HG02981 (cell line): Measurements from ENCODE around the gene TXLNA.

Source experiments
- ATAC-seq: cut with Tn5 transposase; IDR thresholded peaks from one replicate; pipeline ENCODE4 v1.9.1; 2021; ENCODE audit warnings: mild to moderate bottlenecking, moderate library complexity; ENCODE audit not compliant: unreplicated experiment

The TXLNA gene

GRCh38 chr1:32208469-32208868 lies 29.0 kb downstream of the TXLNA start:
- ATAC-seq: no peak

GRCh38 chr1:32208891-32209328 lies 29.4 kb downstream of the TXLNA start, which contains the start of gene DCDC2B:
Gene DCDC2B (plus strand): TSS chr1:32209089. CDS start chr1:32209094, 5 bp downstream.
- ATAC-seq: no peak

- ATAC-seq: peak; percentile 50
Measured at GRCh38 chr1:32215629-32216480, 36.4 kb downstream of the TXLNA start.

- no peak for ATAC-seq
Measured at GRCh38 chr1:32216566-32216965, 37.1 kb downstream of the TXLNA start.

- no peak for ATAC-seq
Measured at GRCh38 chr1:32219022-32219421, 39.5 kb downstream of the TXLNA start.

- no peak for ATAC-seq
Measured at GRCh38 chr1:32220746-32221580, 41.5 kb downstream of the TXLNA start.

- no peak for ATAC-seq
Measured at GRCh38 chr1:32221581-32221979, 42.1 kb downstream of the TXLNA start.

- ATAC-seq: peak; percentile 84
Measured at GRCh38 chr1:32221980-32222755, 42.7 kb downstream of the TXLNA start, which contains the start of the genes EIF3I and TMEM234. Gene EIF3I (plus strand): TSS chr1:32222407. CDS start chr1:32222442, 35 bp downstream. Gene TMEM234 (minus strand): TSS chr1:32222353. CDS start chr1:32222322, 31 bp downstream.

GRCh38 chr1:32223683-32224082 lies 44.2 kb downstream of the TXLNA start:
- ATAC-seq: no peak

GRCh38 chr1:32224285-32224684 lies 44.8 kb downstream of the TXLNA start:
- no peak for ATAC-seq

GRCh38 chr1:32228771-32229170 lies 49.3 kb downstream of the TXLNA start:
- ATAC-seq: no peak

GRCh38 chr1:32231843-32232432 lies 52.5 kb downstream of the TXLNA start:
- ATAC-seq: no peak

GRCh38 chr1:32232558-32233304 lies 53.3 kb downstream of the TXLNA start:
- ATAC-seq: no peak

GRCh38 chr1:32234792-32235191 lies 55.3 kb downstream of the TXLNA start:
- ATAC-seq: no peak

- ATAC-seq: no peak
Measured at GRCh38 chr1:32239337-32239736, 59.9 kb downstream of the TXLNA start.

- ATAC-seq: no peak
Measured at GRCh38 chr1:32239790-32240139, 60.3 kb downstream of the TXLNA start.

- ATAC-seq: peak; percentile 48
Measured at GRCh38 chr1:32240140-32240951, 60.9 kb downstream of the TXLNA start.

- peak; percentile 49 for ATAC-seq
Measured at GRCh38 chr1:32241001-32241763, 61.7 kb downstream of the TXLNA start.
